GM21390 (cell line): ENCODE measurements around the gene REXO4.
"Not testable (repeated sequence)": the region's sequence is repeated elsewhere in the genome, so short reads cannot be mapped to it uniquely, and the experiment has no call there.

Experiments
- ATAC-seq: cut with Tn5 transposase; IDR thresholded peaks from one replicate; pipeline ENCODE4 v1.9.1; 2021; ENCODE audit not compliant: unreplicated experiment

Gene REXO4

DNA sequence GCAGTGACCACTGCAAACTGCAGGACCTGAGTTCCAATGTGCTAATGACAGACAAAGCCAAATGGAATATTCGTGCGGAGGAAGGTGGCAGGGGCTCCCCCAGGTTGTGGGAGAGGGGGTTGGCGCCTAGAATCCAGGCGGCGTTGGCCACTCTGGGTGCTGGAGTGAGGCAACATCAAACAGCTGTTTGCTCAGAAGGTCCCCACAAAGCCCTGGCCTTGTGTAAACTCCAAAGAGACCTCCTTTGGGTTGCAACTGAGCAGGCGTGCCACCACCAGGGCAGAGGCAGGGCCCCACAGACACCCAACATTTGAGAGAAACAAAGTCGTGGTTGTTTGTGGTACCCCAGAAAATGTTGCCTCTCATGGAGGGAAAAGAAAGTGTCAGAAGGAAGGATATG is 27.1 kb downstream of the REXO4 start:
- ATAC-seq, result no peak

DNA sequence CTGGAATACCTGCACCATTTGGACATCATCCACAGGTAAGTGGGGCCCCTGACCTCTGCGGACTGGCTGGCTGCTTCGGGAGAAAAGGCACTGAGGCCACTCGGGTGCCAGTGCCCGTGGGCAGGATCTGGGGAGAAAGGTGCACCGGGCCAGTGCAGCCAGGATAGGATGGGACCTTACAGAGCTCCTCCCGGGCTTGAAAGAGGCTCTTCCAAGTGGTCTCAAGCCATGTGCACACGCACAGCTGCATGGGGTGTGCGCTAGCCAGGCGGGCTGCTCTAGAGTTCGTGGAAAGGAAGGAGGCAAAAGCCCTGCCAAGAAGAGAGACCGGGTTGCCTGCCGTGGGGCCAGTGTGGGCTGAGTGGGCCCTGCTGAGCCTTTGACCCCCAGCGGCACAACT is 28.2 kb downstream of the REXO4 start:
- ATAC-seq, result no peak

DNA sequence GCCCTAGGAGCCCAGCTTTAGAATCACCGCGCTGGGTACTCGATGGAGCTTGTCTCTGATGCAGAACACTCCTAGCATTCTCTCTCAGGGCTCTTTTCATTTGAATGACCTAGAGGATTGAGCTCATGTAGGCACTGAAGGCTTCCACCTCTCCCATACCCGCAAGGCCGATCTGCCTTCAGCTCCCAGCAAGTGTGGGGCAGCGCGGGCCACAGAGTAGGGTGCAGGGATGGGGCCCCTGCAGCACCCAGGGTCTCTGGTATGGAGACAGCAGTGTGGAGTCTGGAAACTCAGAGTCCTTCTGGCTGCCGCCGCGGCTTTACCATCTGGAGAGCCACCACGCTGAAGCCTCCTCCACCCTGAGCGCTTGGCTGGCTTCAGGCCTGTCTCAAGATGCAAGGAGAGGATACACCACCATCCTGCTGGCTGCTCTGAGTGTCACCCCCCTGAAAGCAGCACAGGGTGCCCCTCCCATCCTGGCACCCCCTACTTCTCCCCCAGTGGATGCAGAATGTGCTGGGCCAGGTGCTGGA is 28.7 kb downstream of the REXO4 start:
- ATAC-seq, result no peak

DNA sequence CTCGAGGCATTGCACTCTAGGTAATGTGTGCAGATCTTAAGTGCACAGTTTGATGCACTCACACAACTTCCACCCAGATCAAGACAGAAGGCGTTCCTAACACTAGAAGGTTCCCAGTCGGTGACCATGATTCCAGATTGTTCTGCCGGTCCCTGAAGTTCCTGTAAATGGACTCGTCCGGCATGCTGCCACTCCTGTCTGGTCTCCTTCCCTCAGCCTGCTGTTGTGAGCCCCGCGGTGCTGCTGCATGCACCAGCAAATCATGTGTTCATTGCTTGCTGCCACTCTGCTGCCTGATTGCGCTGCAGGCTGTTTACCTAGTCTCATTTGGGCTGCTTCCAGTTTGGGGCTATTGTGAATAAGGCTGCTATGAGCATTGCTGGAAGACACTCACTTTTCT is 30.1 kb downstream of the REXO4 start:
- ATAC-seq, result no peak

GRCh38 chr9:133386338-133386737 is 31.5 kb downstream of the REXO4 start:
- no peak for ATAC-seq

DNA sequence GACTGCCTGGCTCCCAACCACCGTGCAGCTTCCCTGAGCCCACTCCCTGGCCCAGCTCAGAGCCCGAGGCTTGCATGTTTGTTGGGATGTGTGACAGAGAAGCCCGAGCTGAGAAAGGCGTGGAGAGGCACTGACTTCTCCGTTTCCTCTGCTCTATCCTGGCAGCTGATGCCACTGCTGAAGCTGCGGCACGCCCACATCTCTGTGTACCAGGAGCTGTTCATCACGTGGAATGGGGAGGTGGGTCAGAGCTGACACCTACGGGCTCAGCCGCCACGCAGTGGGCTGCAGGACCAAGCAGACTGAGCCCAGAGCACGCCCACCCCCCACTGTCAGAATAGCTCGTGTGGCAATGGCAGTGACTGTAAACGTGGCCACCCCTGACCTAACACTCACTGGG is 32.4 kb downstream of the REXO4 start:
- ATAC-seq, result no peak

DNA sequence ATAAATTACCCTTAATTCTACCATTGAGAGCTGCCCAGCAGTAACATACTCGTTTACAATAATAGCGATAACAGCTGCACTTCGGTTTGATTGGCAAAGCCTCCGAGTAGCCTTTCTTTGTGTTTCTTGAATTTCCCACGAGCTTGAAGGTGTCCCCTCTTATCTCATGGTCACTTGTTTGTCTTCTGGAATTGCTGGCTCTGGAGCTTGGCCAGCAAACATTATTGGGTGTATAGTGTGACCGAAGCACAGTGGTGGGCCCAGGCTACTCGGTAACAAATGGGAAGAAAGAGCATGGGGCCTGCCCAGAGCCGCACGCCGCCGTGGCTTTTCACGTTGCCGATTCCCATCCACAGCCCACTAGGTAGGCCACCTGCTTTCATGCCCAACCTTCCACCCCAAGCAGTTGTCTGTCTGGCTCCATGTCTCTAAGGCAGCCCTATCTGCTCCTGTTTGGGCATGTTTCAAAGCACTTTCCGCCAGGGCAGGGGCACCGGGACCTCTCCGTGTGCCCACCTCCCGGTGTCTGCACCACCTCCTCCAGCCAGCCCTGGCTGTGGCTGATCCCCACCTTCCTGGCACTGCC is 33.0 kb downstream of the REXO4 start:
- no peak for ATAC-seq

DNA sequence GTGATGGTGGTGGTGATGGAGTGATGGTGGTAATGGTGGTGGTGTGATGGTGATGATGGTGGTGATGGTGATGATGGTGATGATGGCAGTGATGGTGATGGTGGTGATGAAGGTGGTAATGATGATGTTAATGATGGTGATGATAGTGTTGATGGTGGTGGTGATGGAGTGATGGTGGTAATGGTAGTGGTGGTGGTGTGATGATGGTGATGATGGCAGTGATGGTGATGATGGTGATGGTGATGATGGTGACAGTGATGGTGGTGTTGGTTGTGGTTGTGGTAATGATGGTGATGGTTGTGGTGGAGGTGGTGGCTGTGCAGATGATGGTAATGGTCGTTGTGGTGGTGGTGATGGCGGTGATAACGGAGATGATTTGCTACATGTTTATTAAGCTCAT is 34.4 kb downstream of the REXO4 start:
- no peak for ATAC-seq

DNA sequence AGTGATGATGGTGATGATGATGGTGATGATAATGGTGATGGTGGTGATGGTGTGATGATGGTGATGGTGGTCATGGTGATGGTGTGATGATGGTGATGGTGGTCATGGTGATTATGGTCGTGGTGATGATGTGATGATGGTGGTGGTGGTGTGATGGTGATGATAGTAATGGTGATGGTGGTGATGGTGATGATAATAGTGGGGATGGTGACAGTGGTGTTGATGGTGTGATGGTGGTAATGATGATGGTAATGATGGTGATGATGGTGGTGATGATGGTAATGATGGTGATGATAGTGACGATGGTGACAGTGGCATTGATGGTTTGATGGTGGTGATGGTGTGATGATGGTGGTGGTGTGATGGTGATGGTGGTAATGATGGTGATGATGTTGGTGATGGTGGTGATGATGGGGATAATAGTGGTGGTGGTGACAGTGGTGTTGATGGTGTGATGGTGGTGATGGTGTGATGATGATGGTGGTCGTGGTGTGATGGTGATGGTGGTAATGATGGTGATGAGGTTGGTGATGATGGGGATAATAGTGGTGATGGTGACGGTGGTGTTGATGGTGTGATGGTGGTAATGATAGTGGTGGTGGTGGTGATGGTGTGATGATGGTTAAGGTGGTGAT is 35.2 kb downstream of the REXO4 start:
- no peak for ATAC-seq

- no peak for ATAC-seq
Measured at GRCh38 chr9:133380734-133381133, 37.1 kb downstream of the REXO4 start.

DNA sequence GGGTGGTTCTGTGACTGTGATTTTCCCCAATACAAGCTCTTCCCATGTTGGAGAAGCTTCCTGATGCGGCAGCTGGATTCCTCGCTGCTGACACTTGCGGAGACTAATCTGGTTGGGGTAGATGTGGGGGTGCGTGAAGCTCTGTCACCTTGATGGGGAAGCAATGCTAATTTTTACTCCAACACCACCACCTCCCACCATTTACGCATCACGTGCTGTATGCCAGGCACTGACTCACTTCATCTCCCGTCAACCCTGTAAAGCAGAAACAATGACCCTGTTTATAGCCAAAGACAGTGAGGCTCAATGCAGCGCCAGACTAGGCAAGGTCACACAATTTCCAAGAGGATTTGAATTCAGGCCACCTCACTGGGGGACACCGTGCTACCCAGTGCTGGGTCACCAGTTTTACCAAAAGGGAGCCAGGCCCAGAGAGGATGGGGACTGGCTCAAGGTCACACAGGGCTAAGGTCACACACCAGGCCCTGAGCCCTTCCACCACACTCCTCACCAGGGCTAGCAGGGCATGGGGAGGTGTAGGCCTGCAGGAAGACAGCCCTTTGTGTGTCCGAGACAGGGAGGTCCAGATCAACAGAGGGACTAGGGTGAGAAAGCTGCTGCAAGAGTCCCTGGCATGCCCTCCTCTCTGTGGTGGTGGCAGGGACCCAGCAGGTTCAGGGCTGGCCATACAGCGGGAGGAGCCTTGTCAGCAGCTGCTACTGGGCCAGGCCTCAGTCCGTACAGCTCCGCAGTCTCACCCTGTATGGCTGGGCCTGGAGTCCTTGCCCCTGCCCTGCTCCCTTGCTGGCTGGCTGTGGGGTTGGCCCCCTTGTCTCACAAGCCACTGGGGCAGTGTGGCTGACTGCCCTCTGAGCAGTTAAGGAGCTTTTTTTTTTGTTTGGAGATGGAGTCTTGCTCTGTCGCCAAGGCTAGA is 38.4 kb downstream of the REXO4 start:
- ATAC-seq, result no peak

DNA sequence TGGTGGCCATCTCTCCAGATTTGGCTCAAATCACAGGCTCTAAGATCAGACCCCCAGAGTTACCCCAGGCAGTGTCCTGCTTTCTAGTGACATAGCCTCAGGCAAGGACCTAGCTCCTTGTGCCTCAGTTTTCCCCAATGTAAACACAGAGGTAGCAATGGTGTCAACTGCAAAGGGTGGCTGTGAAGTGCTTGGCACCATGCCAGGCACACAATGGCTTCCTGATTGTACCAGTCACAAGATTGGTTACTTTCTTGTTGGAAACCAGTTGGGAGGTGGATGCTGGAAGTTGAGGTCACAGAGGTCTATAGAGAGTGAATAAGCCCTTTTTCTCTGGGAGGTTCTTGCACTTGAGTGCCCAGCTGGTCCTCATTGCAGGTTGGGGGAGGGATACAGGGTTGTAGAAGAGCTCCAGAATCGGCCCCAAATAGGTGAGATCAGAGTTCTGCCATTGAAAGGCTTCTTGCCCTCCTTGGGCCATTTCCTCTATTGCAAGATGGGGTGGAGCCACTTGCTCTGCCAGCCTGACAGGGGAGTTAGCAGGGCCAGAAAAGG is 39.3 kb downstream of the REXO4 start:
- ATAC-seq, result no peak

DNA sequence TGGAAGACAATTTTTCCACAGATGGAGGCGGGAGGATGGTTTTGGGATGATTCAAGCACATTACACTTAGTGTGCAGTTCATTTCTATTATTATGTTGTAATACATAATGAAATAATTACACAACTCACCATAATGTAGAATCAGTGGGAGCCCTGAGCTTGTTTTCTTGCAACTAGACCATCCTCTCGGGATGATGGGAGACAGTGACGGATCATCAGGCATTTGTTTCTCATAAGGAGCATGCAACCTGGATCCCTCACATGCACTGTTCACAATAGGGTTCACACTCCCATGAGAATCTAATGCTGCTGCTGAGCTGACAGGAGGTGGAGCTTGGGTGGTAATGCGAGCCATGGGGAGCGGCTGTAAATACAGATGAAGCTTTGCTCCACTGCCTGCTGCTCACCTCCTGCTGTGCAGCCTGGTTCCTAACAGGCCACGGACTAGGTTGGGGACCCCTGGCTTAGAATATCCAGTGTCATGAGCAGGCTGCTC is 40.0 kb downstream of the REXO4 start:
- ATAC-seq, result no peak

- not testable (repeated sequence) for ATAC-seq
Measured at GRCh38 chr9:133377280-133377679, 40.5 kb downstream of the REXO4 start.

DNA sequence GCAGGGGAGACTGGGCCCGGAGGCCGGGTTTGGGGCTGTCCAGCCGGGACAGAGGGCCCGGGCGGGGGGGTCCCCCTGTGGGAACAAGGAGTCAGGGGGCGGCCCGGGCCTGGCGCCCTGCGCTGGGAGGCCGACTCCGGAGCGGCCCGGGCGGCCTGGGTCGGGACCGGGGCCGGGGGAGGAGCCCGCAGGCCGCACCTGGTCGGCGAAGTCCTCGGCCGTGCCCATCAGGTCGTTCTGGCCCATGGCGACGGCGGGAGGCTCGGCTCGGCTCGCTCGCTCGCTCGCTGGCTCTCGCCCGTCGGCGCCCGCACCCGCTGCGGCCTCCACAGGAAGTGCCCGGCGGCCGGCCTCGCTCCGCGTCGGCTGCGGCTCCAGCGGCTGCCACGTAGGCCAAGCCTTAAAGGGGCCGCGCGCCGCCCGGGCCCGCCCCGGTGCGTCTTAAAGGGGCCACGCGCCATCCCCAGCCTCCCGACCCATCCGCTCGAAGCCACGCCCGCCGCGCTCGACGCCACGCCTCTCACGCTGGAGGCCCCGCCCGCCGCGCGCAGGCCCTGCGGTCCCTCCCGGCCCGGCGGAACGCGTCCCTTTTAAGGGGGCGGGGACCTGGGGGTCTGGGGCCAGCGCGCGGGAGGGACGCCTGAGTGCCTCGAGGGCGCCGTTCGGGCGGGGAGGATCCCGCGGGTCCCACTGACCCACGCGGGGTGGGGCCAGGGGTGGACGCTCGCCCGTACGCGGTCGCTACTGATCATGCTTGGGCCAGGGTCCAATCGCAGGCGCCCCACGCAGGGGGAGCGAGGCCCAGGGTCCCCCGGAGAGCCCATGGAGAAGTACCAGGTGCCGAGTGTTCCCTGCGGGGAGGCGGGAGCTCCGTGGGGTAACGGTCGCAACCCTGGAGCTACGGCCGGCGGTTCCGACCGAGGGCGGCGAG is 41.8 kb downstream of the REXO4 start, which contains the start of the genes STKLD1 and SURF4:
Gene STKLD1, plus strand, starts transcription at position 643 of the 931 bp plus-strand sequence. Its CDS starts 108 bp downstream, at position 751.
Gene SURF4, minus strand, starts transcription at position 337 of the 931 bp plus-strand sequence. Its CDS starts 91 bp downstream, at position 246.
- ATAC-seq, result peak; percentile 79

- peak; percentile 27 for ATAC-seq
Measured at GRCh38 chr9:133375116-133375723, 42.6 kb downstream of the REXO4 start.

- no peak for ATAC-seq
Measured at GRCh38 chr9:133374612-133375115, 43.1 kb downstream of the REXO4 start.

DNA sequence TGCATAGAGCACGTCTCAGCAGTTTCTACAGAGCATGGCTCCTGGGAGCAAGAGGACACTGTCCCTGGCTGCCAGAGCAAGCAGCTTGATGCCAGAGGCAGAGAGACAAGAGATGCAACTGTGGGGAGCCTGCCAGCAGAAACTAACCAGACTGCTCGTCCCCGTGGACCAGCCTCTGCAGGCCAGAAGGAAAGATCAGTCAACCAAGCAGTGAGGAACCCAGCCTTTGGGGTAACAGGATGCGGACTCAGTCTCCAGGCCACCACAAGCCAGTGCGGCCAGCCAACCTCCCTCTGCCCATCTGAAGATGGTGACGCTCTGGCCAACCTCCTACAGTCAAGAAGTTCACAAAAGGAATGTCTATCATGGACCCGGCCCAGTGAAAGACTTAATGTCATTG is 45.7 kb downstream of the REXO4 start:
- ATAC-seq, result no peak

DNA sequence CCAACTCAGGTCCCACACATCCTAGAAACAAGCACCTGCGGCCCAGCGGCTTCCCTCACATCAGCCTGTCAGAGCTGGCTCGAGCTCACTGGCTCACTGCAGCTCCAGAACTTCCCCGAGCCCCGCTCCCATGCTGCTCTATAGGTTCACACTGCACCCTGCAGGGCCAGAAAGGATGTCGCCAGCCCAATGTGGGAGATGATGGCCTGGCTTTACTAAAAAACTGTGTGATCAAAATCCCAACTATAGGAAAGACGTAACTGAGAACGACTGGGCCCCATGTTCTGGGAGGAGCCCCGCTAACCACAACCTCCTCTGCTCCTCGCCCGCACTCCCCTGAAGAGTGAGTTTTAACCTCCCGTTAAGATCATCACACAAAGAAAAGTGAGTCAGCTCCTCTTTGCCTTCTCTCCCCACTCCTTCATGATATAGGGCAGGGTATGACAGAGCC is 46.5 kb downstream of the REXO4 start:
- no peak for ATAC-seq
